ENCODE results near the gene CTCF.

Gene CTCF

DNA sequence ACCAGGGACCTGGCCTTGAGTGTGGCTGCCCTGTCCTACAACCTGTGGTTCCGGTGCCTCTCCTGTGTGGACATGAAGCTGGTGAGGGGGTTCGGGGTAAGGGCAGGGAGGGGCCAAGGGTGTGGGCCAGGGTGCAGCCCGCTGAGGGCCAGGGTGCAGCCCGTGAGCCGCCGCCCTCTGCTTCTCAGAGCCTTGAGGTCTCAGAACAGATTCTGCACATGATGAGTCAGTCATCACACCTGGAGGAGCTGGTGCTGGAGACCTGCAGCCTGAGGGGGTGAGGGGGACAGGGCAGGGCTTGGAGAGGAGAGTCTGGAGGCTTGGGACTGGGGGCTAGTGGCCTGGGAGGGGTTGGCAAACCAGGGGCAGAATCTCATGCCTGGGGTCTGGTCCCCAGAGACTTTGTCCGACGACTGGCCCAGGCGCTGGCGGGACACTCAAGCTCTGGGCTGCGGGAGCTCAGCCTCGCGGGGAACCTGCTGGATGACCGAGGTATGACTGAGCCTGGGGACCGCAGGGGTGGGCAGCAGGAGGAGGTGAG lies 84.9 kb downstream of the CTCF start:
- no peak for TF ChIP-seq FOXK2 (IDR thresholded peaks at IDR 0.05)
- no peak for TF ChIP-seq FOXA1 (IDR thresholded peaks at IDR 0.05)
- no peak for TF ChIP-seq SUZ12 (IDR thresholded peaks at IDR 0.05)
- no peak for TF ChIP-seq HDGF (IDR thresholded peaks at IDR 0.05; ENCODE audit: borderline replicate concordance)
- no peak for TF ChIP-seq CTBP1 (IDR thresholded peaks at IDR 0.05; ENCODE audit: borderline replicate concordance)
- no peak for TF ChIP-seq BHLHE40 (IDR thresholded peaks at IDR 0.05; ENCODE audit: borderline replicate concordance)
- TF ChIP-seq FOXM1 (IDR thresholded peaks at IDR 0.05; ENCODE audit: borderline replicate concordance), result no peak
- TF ChIP-seq TARDBP (IDR thresholded peaks at IDR 0.05), result no peak
- TF ChIP-seq ARNT (IDR thresholded peaks at IDR 0.05), result no peak
- no peak for TF ChIP-seq L3MBTL2 (conservative IDR thresholded peaks at IDR 0.05)
- no peak for TF ChIP-seq ZNF384 (IDR thresholded peaks at IDR 0.05)
- ChIA-PET POLR2A (interaction anchor here (1.3 to 1.7 kb wide), 2 partner anchors 100 to 126 kb away, joined by 3 read pairs; no protein-coding TSS in a partner anchor), CTCF (interaction anchor here (4.6 to 5.9 kb wide), 2 partner anchors 100 to 126 kb away, joined by 35 read pairs; no protein-coding TSS in a partner anchor)
- no peak for DNase-seq (ENCODE audit: extremely low spot score)

DNA sequence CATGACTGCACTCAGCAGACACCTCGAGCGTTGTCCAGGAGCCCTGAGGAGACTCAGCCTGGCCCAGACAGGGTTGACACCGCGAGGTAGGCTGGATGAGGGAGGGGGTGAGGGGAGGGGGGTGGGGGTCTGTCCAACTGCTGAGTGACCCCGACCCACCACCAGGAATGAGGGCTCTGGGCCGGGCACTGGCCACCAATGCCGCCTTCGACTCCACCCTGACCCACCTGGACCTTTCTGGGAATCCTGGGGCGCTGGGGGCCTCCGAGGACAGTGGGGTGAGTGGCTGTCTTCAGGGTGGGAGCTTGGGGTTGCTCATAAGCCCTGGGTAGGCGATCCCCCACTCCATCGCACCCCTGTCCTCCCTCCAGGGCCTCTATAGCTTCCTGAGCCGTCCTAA lies 85.4 kb downstream of the CTCF start:
- TF ChIP-seq TARDBP (IDR thresholded peaks at IDR 0.05) (no peak), NFRKB (IDR thresholded peaks at IDR 0.05) (no peak), FOXA1 (IDR thresholded peaks at IDR 0.05) (no peak), LEF1 (IDR thresholded peaks at IDR 0.05; ENCODE audit: borderline replicate concordance) (no peak), BHLHE40 (IDR thresholded peaks at IDR 0.05; ENCODE audit: borderline replicate concordance) (no peak), SUZ12 (IDR thresholded peaks at IDR 0.05) (no peak), FOXM1 (IDR thresholded peaks at IDR 0.05; ENCODE audit: borderline replicate concordance) (no peak), FOXK2 (IDR thresholded peaks at IDR 0.05) (no peak), CTBP1 (IDR thresholded peaks at IDR 0.05; ENCODE audit: borderline replicate concordance) (no peak), HDGF (IDR thresholded peaks at IDR 0.05; ENCODE audit: borderline replicate concordance) (no peak), ELF4 (IDR thresholded peaks at IDR 0.05) (no peak), ARNT (IDR thresholded peaks at IDR 0.05) (no peak)
- TF ChIP-seq, protein P1, sequence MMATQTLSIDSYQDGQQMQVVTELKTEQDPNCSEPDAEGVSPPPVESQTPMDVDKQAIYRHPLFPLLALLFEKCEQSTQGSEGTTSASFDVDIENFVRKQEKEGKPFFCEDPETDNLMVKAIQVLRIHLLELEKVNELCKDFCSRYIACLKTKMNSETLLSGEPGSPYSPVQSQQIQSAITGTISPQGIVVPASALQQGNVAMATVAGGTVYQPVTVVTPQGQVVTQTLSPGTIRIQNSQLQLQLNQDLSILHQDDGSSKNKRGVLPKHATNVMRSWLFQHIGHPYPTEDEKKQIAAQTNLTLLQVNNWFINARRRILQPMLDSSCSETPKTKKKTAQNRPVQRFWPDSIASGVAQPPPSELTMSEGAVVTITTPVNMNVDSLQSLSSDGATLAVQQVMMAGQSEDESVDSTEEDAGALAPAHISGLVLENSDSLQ (IDR thresholded peaks at IDR 0.05), result no peak
- DNase-seq (ENCODE audit: extremely low spot score), result no peak
- ChIA-PET POLR2A (interaction anchor here (0.9 to 1.7 kb wide), 2 partner anchors 12 to 127 kb away, joined by 3 to 6 read pairs; partner anchors contain the start of gene ACD), CTCF (no interaction called here)

DNA sequence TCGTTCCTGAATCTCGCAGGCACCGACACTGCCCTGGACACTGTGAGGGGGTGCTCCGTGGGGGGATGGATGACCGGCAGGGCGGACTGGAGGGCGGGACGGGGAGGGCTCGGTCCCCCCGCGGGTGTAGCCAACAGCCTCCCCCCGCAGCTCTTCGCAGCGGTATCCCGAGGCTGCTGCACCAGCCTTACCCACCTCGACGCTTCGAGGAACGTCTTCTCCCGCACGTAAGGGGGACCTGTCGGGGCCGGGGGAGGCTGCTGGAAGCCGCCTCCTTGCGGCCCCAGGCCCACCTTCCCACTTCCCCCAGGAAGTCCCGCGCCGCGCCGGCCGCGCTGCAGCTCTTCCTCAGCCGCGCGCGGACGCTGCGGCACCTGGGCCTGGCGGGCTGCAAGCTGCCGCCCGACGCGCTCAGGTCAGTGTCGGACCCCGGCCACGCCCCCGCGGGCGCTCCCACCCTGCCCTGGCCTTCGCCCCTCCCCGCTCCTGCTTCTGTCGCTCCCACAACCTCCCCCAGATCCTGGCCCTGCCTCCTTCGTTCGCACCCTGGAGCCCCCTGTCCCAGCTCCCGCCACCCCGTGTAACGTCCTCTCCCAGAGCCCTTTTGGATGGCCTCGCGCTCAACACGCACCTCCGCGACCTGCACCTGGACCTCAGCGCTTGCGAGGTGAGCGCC lies 85.9 kb downstream of the CTCF start:
- TF ChIP-seq FOXM1 (IDR thresholded peaks at IDR 0.05; ENCODE audit: borderline replicate concordance) (no peak), BHLHE40 (IDR thresholded peaks at IDR 0.05; ENCODE audit: borderline replicate concordance) (no peak), L3MBTL2 (conservative IDR thresholded peaks at IDR 0.05) (no peak), ZNF384 (IDR thresholded peaks at IDR 0.05) (no peak), SP1 (IDR thresholded peaks at IDR 0.05) (no peak)
- ChIA-PET CTCF (no interaction called here), POLR2A (interaction anchor here (0.9 kb wide), 1 partner anchor 12 kb away, joined by 6 read pairs; the partner anchor contains the start of gene ACD)
- no peak for DNase-seq (ENCODE audit: extremely low spot score)

DNA sequence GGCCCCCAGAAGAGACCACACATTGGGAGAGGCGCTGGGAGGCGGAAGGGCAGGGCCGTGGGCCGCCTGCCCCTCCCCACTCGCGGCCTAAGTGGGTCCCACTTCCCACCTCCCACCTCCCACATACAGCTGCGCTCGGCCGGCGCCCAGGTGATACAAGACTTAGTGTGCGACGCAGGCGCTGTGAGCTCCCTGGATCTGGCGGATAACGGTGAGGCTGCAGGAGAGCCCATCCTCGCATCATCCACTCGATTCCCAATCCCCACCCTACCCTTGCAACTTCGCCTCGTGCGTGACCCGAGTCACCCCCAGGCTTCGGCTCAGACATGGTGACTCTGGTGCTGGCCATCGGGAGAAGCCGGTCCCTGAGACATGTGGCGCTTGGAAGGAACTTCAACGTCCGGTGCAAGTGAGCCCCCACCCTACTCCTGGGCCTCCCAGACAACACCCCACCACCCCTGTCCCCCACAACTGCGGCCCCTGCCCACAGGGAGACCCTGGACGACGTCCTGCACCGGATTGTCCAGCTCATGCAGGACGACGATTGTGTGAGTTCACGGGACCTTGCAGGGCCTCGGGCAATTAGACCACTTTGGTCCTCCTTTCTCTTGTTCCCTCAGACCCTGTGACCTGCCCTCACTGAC lies 86.6 kb downstream of the CTCF start:
- POLR2A ChIA-PET, result no interaction called here
- no peak for TF ChIP-seq SUZ12 (IDR thresholded peaks at IDR 0.05)
- no peak for TF ChIP-seq NFRKB (IDR thresholded peaks at IDR 0.05)
- TF ChIP-seq, protein P1 (IDR thresholded peaks at IDR 0.05), result no peak
- TF ChIP-seq ZNF384 (IDR thresholded peaks at IDR 0.05), result no peak
- TF ChIP-seq LEF1 (IDR thresholded peaks at IDR 0.05; ENCODE audit: borderline replicate concordance), result no peak
- no peak for TF ChIP-seq TARDBP (IDR thresholded peaks at IDR 0.05)
- TF ChIP-seq L3MBTL2 (conservative IDR thresholded peaks at IDR 0.05), result no peak
- TF ChIP-seq CTBP1 (IDR thresholded peaks at IDR 0.05; ENCODE audit: borderline replicate concordance), result no peak
- TF ChIP-seq SP1 (IDR thresholded peaks at IDR 0.05), result no peak
- TF ChIP-seq FOXK2 (IDR thresholded peaks at IDR 0.05), result no peak
- no peak for TF ChIP-seq FOXA1 (IDR thresholded peaks at IDR 0.05)
- no peak for TF ChIP-seq ARNT (IDR thresholded peaks at IDR 0.05)
- no peak for TF ChIP-seq HDGF (IDR thresholded peaks at IDR 0.05; ENCODE audit: borderline replicate concordance)
- no peak for TF ChIP-seq FOXM1 (IDR thresholded peaks at IDR 0.05; ENCODE audit: borderline replicate concordance)
- no peak for TF ChIP-seq ELF4 (IDR thresholded peaks at IDR 0.05)
- TF ChIP-seq BHLHE40 (IDR thresholded peaks at IDR 0.05; ENCODE audit: borderline replicate concordance), result no peak
- DNase-seq (ENCODE audit: extremely low spot score), result no peak
- CTCF ChIA-PET, result interaction anchor here (1.0 kb wide), 1 partner anchor 127 kb away, joined by 4 read pairs; no protein-coding TSS in a partner anchor

DNA sequence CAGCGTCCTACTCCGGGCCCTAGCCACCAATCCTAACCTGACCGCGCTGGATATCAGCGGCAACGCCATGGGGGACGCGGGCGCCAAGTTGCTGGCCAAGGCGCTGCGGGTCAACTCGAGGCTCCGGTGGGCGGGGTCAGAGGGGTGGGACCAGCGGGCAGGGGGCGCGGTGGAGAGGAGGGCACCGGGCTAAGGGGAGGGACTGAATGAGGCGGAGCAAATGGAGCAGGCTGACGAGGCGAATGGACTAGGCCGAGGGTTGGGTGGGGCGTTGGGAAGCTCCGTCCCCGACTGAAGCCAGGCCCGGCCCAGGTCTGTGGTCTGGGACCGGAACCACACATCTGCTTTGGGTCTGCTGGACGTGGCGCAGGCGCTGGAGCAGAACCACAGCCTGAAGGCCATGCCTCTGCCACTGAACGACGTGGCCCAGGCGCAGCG lies 87.2 kb downstream of the CTCF start:
- CTCF ChIA-PET, result interaction anchor here (1.0 kb wide), 1 partner anchor 128 kb away, joined by 4 read pairs; no protein-coding TSS in a partner anchor
- no peak for DNase-seq (ENCODE audit: extremely low spot score)
- POLR2A ChIA-PET, result no interaction called here
- no peak for TF ChIP-seq ARNT (IDR thresholded peaks at IDR 0.05)
- TF ChIP-seq FOXK2 (IDR thresholded peaks at IDR 0.05), result no peak
- no peak for TF ChIP-seq ZNF384 (IDR thresholded peaks at IDR 0.05)
- TF ChIP-seq SUZ12 (IDR thresholded peaks at IDR 0.05), result no peak
- no peak for TF ChIP-seq HDGF (IDR thresholded peaks at IDR 0.05; ENCODE audit: borderline replicate concordance)
- TF ChIP-seq NFRKB (IDR thresholded peaks at IDR 0.05), result no peak
- TF ChIP-seq BHLHE40 (IDR thresholded peaks at IDR 0.05; ENCODE audit: borderline replicate concordance), result no peak
- no peak for TF ChIP-seq ELF4 (IDR thresholded peaks at IDR 0.05)
- TF ChIP-seq L3MBTL2 (conservative IDR thresholded peaks at IDR 0.05), result no peak
- TF ChIP-seq LEF1 (IDR thresholded peaks at IDR 0.05; ENCODE audit: borderline replicate concordance), result no peak
- no peak for TF ChIP-seq SP1 (IDR thresholded peaks at IDR 0.05)
- TF ChIP-seq FOXM1 (IDR thresholded peaks at IDR 0.05; ENCODE audit: borderline replicate concordance), result no peak

DNA sequence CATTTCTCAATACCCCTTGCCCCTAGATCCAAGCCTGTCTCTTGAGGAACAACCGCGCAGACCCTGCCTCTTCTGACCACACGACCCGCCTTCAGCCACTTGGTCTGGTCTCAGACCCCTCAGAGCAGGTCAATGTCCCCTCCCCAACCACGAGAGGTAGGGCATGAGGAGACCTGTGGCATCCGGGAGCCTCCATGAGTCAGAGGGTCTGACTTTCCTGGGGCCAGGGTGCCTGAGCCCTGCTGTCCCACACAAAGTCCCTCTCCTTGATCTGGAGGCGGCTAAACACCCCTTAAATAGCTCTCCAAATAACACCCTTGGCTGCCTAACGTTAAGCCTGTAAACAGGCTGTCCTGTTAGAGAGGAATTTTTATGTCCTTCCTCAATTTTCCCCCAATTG lies 87.7 kb downstream of the CTCF start:
- POLR2A ChIA-PET, result no interaction called here
- no peak for TF ChIP-seq FOXM1 (IDR thresholded peaks at IDR 0.05; ENCODE audit: borderline replicate concordance)
- no peak for TF ChIP-seq LEF1 (IDR thresholded peaks at IDR 0.05; ENCODE audit: borderline replicate concordance)
- no peak for TF ChIP-seq FOXK2 (IDR thresholded peaks at IDR 0.05)
- no peak for TF ChIP-seq ARNT (IDR thresholded peaks at IDR 0.05)
- TF ChIP-seq FOXA1 (IDR thresholded peaks at IDR 0.05), result no peak
- no peak for TF ChIP-seq TARDBP (IDR thresholded peaks at IDR 0.05)
- no peak for TF ChIP-seq HDGF (IDR thresholded peaks at IDR 0.05; ENCODE audit: borderline replicate concordance)
- CTCF ChIA-PET, result interaction anchor here (1.4 to 1.7 kb wide), 2 partner anchors 13 to 129 kb away, joined by 6 read pairs; no protein-coding TSS in a partner anchor
- no peak for DNase-seq (ENCODE audit: extremely low spot score)
